Testis (tissue), 3 donors: ENCODE data around the gene GNL1. TPM values are rescaled to one million over a fixed set of nuclear protein-coding genes. Genes with fewer than 3 reads are reported as not detected.

Source experiments
- DNase-seq: peaks from one replicate; pipeline ENCODE4 v3.0.0-alpha.2; 2019
- H3K27ac ChIP-seq, 2 donors: fragments of 200-600 bp; sonication (generic); one replicate each; pipeline ENCODE4 v1.5.1; 2019
- H3K27me3 ChIP-seq: fragments of 200-600 bp; sonication (generic); one replicate; pipeline ENCODE4 v1.5.1; 2019
- H3K36me3 ChIP-seq: fragments of 200-600 bp; sonication (generic); one replicate; pipeline ENCODE4 v1.5.1; 2017; ENCODE audit warnings: low read depth; ENCODE audit errors: missing control alignments
- H3K4me1 ChIP-seq: fragments of 200-600 bp; sonication (generic); one replicate; pipeline ENCODE4 v1.5.1; 2019
- H3K4me3 ChIP-seq, 2 donors: fragments of 200-600 bp; sonication (generic); one replicate each; pipeline ENCODE4 v1.5.1; 2017 to 2019
- H3K9me3 ChIP-seq: fragments of 200-600 bp; sonication (generic); one replicate; pipeline ENCODE4 v1.5.1; 2017
- CTCF ChIP-seq, 3 experiments: fragments of 450-650 bp in 2 of 3; fragments of 200-600 bp in 1 of 3; sonication (generic) in 1 of 3; IDR thresholded peaks; one replicate each; pipeline ENCODE4 v1.5.1; 2016 to 2019; ENCODE audit warnings: antibody characterized with exemption in 3 of 3, mild to moderate bottlenecking in 2 of 3, moderate library complexity in 1 of 3
- POLR2A ChIP-seq: fragments of 450-650 bp; IDR thresholded peaks from one replicate; pipeline ENCODE4 v1.6.1; 2017; ENCODE audit warnings: antibody characterized with exemption, mild to moderate bottlenecking, moderate library complexity
- WGBS, 2 donors: methylation state at CpG; one replicate each; pipeline ENCODE4 v1.1.5; 2018; 5-methylcytosine and 5-hydroxymethylcytosine counted together
- intact Hi-C: fragments of 100-400 bp; cut with DNase I; formaldehyde crosslinking; loops from one replicate; pipeline ENCODE4 v1.15.1; 2023; ENCODE audit warnings: low total_unique reads
- polyA plus RNA-seq: library from polyadenylated mRNA; stranded (reverse); fragments of 350-450 nt; fragmentation: Illumina TruSeq; extraction: RNeasy Lipid Tissue Mini Kit (QIAGEN cat#74804); gene quantifications from one replicate; pipeline ENCODE4 v1.2.3, GENCODE V29; 2014; ENCODE audit warnings: low read depth, low replicate concordance; ENCODE audit not compliant: insufficient read depth
- total RNA-seq, 2 donors: library from RNA; depleted of rRNA; stranded (reverse); fragments of >200 nt; gene quantifications; one replicate each; pipeline ENCODE4 v1.2.3, GENCODE V29; 2016

The GNL1 gene
- total and polyA plus RNA-seq, 3 donors from 2014 or later: 68.7 to 205 (median 72.8) TPM

GRCh38 chr6:30555816-30556065, 548 bp downstream of the GNL1 start:
- intact Hi-C loops: no loop called here
- WGBS, 2 donors: 0% methylated on average over 13 to 15 of the region's 15 CpGs

GRCh38 chr6:30554962-30555815, 1.1 kb downstream of the GNL1 start:
- H3K27ac ChIP-seq: peak overlapping the region; percentile 96 to 99
- intact Hi-C loops: no loop called here
- H3K4me1 ChIP-seq: peaks cover 16% of the 10 kb centered on the region
- H3K9me3 ChIP-seq: no peaks in the 10 kb centered on the region
- no peak for TF ChIP-seq CTCF (IDR thresholded peaks at IDR 0.05)
- no peak for TF ChIP-seq POLR2A
- no peaks in the 10 kb centered on the region for H3K27me3 ChIP-seq
- H3K4me3 ChIP-seq: peak overlapping the region; percentile 92 to 97
- no peaks in the 10 kb centered on the region for H3K36me3 ChIP-seq
- peak; percentile 57 for DNase-seq
- 9 to 12% methylated on average over 24 to 34 of the region's 34 CpGs for WGBS, 2 donors

More at GRCh38 chr6:30555816-30556065, 548 bp downstream of the GNL1 start:
- Histone ChIP-seq H3K4me1 (peaks cover 16% of the 10 kb centered on the region), H3K36me3 (no peaks in the 10 kb centered on the region), H3K27me3 (no peaks in the 10 kb centered on the region), H3K27ac (peak overlapping the region; percentile 96 to 99), H3K9me3 (no peaks in the 10 kb centered on the region), H3K4me3 (peak overlapping the region; percentile 92 to 97)
- no peak for TF ChIP-seq CTCF (IDR thresholded peaks at IDR 0.05)
- no peak for TF ChIP-seq POLR2A
- no peak for DNase-seq

GRCh38 chr6:30554404-30554803, 1.9 kb downstream of the GNL1 start:
- H3K36me3 ChIP-seq: no peaks in the 10 kb centered on the region
- H3K4me1 ChIP-seq: peaks cover 16% of the 10 kb centered on the region
- 84 to 85% methylated on average over 4 of the region's 4 CpGs for WGBS, 2 donors
- H3K27ac ChIP-seq: no peak overlapping the region
- no peaks in the 10 kb centered on the region for H3K9me3 ChIP-seq
- intact Hi-C loops: no loop called here
- DNase-seq: no peak
- H3K4me3 ChIP-seq: no peak overlapping the region
- H3K27me3 ChIP-seq: no peaks in the 10 kb centered on the region
- no peak for TF ChIP-seq CTCF (IDR thresholded peaks at IDR 0.05)
- no peak for TF ChIP-seq POLR2A

- TF ChIP-seq CTCF (IDR thresholded peaks at IDR 0.05) (no peak), POLR2A (no peak)
- Histone ChIP-seq H3K27me3 (no peaks in the 10 kb centered on the region), H3K36me3 (no peaks in the 10 kb centered on the region), H3K9me3 (no peaks in the 10 kb centered on the region), H3K4me1 (no peaks in the 10 kb centered on the region), H3K4me3 (no peak overlapping the region), H3K27ac (no peak overlapping the region)
- 62 to 65% methylated on average over 2 of the region's 2 CpGs for WGBS, 2 donors
- DNase-seq: no peak
- intact Hi-C loops: no loop called here
Measured at GRCh38 chr6:30548375-30548774, 7.9 kb downstream of the GNL1 start.

GRCh38 chr6:30547454-30547853, 8.8 kb downstream of the GNL1 start:
- Histone ChIP-seq H3K4me3 (no peak overlapping the region), H3K27me3 (no peaks in the 10 kb centered on the region), H3K9me3 (no peaks in the 10 kb centered on the region), H3K27ac (no peak overlapping the region), H3K4me1 (no peaks in the 10 kb centered on the region), H3K36me3 (no peaks in the 10 kb centered on the region)
- intact Hi-C loops: no loop called here
- WGBS, 2 donors: 91 to 92% methylated on average over 6 of the region's 6 CpGs
- DNase-seq: no peak
- TF ChIP-seq CTCF (IDR thresholded peaks at IDR 0.05): no peak
- TF ChIP-seq POLR2A: no peak
